Superior temporal gyrus (tissue), 1 donor: ENCODE measurements around the gene SNN.
A peak's percentile ranks its signal among the peaks of the same experiment; 100 is the strongest.

ENCODE experiments used
- DNase-seq: peaks from one replicate; pipeline ENCODE4 v3.0.0-alpha.2; 2016; ENCODE audit errors: extremely low spot score

The SNN gene

DNA sequence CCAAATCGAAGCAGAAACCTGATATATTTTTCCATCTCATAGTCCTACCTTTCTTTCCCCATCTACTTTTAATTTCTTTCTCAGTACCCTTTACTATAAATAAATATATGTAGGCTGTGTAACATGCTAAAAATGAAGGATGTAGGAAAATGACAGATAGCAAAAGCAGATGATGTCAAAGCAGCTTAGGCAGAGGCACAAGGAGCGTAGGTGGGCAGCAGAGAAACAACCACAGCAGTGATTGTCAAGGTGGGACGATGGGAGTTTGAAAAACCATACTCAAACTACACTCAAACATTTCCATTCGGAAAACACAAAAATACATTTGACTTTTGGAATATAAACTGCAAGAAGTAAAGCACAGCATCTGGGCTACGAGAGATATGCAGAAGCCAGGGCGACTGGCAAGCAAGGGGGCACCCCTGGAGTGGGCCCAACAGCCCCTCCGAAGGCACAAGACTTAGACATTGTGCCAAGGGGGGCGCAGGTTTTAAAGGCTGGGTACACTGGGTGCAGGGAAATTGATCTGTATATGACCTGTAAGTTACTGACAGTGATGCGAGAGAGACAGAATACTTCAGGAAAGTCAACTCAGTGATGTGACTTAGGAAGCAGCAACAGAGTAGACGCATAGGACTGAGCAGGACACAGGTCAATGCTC is 31.1 kb downstream of the SNN start:
- DNase-seq, result peak; percentile 23

DNA sequence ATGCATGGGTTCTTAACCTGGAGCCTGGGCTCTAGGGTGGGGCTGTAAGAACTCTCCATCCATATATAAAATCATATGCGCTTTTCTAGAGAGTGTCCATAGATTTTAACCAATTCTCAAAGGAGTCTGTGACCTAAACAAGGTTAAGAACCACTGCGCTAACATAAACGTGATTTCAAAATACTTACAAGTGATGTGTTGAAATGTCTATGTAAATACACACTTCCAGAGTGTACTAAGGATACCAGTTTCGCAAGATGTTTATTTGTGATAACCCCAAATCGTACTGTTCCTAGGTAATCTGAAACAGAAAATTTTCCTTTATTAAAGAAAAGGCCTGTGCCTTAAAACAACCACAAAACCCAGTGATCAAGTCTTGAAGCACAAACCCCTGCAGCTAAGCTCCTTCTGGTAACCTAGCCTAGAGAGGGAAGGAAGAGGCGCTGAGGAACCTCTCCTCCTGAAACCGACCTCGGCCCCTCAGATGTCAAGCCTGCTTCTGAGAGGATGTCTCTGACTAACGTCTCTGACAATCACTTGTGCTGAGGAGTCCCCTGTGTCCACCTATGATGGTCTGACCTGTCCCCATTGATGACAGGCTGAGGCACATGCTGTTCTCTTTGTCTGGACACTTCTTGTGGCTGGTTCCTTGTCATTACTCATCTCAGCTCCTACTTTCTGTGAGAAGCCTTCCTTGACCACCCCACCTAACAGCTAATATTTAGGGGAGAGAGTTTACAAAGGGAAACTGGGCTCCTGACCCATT is 32.2 kb downstream of the SNN start:
- DNase-seq, result peak; percentile 6

DNA sequence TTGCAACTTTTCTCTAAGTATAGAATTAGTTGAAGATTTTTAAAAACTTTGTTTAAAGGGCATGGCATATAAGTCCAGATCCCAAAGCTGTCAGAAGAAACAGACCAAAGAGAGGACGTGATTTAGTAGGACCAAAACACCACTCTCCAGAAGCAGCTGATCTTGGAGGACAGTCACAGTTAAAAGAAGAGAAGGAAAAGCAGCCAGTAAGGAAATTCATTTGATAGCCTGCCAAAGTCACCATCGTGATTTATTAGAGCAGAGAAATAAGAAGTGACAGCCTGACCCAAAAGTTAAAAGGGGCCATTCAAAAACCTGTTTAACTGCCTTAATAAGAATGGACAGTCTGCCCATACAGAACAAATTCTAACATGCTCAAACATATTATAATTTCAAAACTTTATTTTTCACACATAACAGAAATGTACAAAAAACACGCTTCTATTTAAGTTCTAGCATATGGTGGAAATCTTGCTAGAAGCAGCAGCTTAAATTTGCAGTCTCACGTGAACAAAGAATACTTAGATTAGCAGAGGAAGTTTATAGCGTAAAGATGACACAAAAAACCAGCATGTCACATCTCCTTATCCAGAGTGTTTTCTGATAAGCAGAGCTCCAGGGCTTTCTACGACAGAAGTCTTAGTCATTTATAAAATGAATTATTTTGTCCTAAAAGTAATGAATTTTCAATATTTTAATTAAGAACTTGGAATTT is 37.2 kb downstream of the SNN start:
- DNase-seq, result no peak

DNA sequence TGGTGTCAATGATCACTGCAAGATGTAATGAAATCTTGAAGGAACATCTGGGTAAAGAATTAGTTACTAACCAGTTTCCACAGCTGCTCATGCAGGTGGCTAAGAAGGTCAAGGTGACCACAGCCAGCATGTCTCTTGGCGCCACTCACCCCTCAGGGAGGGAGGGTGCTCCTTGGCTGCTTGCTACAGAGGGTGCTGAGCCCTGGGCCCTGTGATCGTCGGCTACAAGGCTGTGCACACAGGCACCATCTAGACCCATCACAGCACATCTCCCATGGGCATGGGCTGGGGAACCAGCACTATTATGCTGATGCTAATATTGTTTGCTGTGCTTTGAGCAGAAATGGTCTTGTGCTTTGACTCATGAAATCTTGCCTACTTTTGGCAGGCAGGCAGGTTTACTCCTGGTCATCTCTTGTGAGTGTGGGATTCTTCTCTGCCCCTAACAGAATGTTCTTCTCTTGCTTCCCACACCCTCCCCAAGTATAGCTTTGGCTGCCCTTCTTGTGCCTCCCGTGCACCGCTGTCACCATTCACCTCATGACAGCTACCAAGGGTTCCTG is 38.0 kb downstream of the SNN start:
- no peak for DNase-seq

DNA sequence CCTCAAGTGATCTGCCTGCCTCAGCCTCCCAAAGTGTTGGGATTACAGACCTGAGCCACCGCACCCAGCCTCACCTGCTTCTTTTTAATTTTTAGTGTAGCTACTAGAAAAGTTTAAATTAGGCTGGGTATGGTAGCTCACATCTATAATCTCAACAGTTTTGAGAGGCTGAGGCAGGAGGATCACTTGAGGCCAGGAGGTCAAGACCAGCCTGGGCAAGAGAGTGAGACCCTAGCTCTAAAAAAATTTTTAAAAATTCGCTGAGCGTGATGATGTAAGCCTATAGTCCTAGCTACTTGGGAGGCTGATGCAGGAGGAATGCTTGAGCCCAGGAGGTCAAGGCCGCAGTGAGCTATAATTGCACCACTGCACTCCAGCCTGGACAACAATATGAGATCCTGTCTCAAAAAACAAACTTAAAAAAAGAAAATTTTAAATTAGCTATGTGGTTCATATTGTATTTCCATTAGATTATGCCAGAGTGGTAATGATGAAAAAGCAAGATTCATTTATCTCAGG is 39.5 kb downstream of the SNN start:
- DNase-seq, result no peak

DNA sequence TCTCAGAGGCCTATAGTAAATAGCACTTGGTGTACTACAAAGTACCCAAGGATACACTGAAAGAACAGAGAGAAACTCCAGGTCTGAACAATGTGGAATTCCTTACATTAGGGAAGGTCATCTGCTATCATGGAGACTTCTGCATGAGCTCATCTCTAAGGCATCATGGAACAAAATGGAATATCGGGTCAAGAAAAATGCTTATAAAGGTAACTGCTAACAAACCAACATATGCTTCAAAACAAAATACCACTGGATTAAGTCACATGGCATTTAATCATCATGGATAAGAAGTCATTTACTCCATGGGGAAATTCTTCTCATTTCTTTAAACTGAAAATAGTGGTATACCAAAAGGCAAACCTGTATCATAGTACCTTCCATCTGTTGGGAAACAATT is 40.2 kb downstream of the SNN start:
- DNase-seq, result no peak

DNA sequence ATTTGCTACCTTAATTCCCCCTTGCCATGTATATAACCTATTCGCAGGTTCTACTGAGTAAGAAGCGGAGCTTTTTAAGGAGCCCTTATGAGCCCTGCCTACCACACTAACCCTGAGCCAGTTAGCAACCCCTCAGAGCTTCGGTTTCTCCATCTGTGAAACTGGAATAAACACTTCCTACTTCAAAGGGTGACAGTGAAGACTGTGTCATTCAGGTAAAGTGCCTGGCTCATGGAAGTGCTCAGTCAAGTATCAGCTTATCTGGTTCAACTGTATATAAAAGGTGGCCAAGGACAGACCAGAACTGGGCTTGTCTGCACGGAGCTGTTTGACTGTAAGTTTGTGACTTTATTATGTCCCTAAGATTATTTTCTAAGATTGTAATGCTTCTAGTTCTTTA is 43.4 kb downstream of the SNN start:
- DNase-seq, result no peak

DNA sequence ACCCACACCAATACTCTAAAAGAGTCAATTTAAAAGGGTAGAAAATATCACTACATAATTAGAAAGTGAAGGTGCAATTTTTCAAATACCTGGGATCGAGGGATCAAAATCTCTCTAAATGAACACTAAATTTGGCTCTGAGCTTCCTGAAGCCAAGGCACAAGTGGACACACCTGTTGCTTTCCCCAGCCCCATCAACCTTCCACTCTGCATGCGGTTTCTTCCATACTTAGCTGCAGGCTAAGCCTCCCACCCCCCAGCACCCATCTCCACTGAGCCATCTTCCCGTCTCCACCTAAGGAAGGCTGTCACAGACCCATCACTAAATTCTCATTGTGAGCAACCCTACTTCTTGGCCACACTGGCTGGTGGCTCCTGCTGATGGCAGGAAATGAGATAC is 43.9 kb downstream of the SNN start:
- no peak for DNase-seq

DNA sequence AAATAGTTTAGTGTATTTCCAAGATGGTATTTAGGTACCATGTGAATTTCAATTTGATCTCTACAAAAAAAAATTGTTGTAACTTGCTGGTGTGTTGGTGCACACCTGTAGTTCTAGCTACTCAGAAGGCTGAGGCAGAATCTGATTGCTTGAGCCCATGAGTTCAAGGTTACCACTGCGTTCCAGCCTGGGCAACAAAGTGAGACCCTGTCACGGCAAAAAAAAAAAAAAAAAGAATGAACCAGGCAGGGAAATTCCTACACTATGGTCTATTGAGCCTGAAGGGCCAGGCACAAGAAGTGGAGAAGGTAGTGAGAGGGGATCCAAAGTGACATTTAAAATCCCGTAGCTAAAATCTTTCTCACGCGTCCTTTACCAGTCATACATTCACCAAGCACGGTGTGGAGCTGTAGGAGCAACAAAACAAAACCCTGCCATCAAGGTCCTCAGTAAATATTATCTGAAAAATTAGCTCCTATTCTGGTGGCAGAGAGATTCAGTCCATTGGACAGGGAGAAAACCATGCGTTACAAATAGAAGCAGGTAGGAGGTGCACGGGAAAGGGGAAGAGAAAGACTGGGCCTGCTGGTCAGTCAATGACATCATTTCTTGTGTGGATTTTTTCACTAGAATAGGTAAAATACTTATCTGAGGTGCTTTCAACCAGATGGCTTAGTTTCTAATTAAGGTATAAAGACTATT is 47.1 kb downstream of the SNN start:
- DNase-seq, result no peak

DNA sequence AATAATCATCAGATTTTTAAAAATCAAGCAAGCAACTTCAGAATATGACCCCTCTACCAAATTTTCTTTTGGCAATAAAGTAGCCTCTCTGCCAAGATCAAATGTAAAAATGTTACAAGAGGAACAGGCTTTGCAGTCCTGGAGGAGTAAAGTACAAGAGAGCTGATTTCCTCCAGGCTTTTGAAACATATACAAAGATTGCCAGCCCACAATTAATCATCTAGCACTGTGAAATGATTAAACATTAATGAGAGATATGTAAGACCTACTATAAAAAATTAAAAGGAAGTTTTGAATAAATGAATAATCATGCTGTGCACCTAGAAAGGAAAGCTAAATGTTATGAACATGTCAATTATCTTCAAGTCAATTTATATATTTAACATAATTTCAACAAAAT is 48.1 kb downstream of the SNN start:
- DNase-seq, result no peak

DNA sequence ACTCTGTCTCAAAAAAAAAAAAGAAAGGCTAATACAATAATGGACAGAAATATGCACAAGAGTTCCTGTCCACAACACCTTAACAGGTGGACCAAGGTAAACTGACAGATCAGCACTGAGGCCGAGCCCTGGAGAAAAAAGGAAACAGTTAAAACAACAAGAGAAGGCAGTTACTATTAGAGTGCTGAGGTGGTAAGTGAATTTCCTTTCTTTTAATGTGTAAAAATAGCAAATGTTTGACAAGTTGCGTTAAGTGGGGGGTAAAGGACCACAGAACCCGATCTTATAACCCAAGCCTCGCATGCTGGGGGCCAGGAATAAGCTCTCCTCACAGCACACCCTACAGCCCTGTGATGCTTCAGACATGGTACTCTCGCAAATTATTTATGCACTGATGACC is 49.6 kb downstream of the SNN start:
- no peak for DNase-seq

DNA sequence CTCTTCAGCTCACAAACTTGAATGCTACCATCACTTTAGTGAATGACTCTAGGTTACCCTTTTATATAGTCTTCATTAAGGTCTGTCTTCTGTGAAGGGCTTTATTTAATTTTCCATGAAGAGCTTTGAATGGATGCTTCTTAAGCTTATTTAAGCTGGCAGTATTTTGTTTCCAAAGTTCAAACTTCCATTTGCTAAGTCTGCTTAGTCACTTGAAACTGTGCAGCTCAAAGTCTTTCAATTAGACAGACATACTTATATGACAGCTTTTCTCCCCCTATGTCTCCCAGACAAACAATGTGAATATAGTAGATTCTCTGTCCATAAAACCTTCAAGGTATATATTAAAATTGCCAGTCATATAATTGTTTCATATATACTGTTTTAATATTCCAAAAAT is 50.9 kb downstream of the SNN start:
- no peak for DNase-seq

DNA sequence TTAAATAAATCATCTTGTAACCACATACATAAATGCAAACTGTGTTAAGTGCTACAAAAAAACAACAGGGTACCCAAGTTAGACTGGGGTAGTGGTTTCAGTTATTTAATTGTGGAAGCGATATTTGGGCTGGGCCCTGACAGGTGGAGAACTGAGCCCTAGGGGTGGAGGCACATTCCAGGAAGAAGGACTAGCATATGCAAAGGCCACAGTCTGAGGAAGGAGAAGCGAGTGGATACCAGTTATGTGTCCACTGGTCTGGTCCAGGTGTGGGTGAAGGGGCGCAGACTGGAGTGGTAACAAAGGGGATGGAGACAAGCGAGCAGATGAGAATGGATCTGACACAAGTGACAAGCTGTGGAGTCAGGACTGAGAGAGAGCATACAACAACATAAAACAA is 51.5 kb downstream of the SNN start:
- no peak for DNase-seq

DNA sequence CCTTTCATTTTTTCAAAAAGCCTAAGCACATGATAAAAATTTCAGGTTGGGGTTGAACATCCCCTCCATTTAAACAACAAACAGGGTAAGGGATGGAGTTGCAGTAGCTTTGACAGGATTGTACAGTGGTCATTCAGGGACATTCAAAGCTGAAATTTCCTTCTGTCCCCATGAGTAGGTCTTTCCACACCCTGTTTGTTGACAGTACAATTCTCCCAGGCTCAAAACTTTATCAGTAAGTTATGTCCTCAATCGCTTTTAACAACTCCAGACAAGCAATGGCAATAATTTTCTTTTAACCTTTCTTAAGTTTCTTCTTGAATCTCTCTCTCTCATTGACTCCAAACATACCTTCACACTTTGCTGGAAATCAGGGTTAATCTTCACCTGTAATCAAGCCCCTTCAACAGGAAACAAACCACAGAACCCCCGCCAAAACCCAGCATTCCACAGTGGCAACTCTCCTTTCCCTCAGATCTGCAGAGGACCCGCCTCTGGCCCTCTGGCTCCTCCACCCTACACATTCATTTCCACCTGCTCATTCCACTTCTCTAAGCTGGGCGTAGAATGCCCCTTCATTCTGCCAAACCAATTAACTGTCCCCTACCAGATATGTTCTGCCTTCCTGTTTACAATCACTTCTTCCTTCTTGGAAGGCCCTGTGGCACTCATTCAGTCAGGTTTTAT is 53.7 kb downstream of the SNN start:
- no peak for DNase-seq

DNA sequence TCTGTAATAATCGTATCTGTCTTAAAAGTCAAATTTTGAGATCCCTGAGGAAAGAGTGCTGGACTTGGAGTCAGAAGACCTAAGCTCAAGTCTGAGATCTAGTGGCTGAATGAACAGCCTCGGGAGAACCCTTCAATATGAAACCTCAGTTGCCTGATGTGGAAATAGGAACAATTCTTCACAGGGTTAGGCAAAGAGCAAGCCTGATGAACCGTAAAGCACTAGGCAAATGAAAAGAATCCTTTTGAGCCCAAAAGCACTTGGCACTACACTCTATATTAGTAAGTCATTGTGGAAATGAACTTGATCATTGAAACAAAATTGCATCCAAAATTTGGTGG is 54.2 kb downstream of the SNN start:
- DNase-seq, result no peak

DNA sequence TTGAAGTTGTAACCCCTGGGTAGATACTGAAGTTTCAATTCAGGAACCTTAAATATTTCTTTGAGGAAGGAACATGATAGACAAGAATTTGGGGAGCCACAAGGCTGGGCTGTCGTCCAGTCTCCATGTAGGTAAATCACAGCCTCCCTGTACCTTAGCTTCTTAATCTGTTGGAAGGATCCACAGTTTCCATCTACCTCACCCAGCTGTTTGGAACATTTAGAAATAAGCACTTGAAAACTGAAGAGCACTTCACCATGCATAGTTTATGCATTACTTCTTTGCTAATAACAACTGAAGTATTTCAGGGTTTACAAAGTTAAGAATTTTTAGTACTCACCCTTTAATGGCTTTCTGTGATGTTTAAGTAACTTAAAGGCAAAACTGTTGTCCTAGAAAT is 57.2 kb downstream of the SNN start:
- DNase-seq, result no peak

DNA sequence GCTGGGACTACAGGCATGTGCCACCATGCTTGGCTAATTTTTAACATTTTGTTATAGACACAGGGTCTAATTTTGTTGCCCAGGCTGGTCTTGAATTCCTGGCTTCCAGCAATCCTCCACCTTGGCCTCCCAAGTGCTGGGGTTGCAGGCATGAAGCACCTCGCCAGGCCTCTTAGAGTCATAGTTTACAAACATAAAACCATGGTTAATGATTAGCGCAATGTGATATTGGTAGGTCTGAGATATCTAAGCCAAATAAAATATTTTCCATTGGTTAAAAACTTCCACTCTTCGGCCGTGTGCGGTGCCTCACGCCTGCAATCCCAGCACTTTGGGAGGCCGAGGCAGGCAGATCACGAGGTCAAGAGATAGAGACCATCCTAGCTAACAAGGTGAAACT is 57.8 kb downstream of the SNN start:
- no peak for DNase-seq

DNA sequence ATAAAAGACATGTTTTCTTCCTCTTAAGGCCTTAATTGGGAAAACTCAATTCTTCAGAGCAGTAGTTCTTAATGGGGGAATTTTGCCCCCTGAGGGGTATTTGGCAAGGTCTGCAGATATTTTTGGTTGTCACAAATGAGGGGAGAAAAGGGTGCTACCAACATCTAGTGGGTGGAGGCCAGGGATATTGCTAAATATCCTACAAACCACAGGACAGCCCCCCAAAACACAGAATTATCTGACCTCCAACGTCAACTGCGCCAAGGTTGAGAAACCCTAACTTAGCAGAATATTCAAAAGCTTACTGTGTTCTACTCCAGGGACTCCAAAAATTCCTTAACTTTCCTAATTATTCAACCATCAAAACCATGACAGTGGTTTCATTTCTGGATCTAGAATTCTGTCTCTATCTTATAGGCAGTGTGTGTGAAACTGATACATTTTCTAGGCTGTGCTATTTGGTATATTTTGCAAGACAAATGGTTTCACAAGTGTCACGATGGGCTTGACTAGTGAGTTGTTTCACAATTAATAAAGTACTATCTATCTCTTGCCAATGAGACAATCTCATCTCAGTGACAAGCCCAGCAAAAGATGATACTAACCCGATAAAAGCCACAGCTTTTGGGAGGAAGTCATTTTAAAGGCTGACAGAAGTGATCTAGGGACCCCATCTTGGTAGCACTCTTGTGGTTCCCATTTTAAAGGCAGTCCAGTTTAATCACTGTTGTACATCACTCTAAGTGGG is 59.7 kb downstream of the SNN start:
- DNase-seq, result no peak
